GM21737 (cell line): ENCODE data around the gene NPFFR1.

ENCODE experiments used
- ATAC-seq: cut with Tn5 transposase; IDR thresholded peaks from one replicate; pipeline ENCODE4 v1.9.1; 2021; ENCODE audit warnings: mild to moderate bottlenecking, moderate library complexity; ENCODE audit not compliant: unreplicated experiment

Gene NPFFR1

DNA sequence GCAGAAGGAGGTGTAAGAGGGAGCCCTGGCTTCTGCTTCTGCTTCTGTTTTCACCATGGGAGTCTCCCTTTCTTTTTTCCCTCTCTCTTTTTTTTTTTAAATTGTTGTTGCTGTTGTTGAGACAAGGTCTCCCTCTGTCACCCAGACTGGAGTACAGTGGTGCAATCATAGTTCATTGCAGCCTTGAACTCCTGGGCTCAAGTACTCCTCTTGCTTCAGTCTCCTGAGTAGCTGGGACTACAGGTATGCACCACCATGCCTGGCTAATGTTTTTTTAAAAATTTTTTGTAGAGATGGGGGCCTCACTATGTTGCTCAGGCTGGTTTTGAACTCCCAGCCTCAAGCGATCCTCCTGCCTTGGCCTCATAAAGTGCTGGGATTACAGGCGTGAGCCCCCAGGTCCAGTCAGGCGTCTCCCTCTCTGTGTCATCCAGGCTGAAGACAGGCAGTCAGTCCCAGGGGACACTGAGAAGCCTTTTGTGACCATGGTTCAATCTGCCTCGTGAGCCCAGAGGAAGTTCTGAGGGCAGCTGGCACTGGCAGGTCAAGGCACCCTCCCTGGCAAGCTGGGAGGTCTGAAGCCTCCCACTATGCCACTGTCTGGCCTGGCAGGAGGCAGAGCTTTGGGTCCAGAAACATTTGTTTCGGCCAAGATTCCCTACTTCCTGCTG is 33.6 kb upstream of the NPFFR1 start:
- ATAC-seq: no peak

DNA sequence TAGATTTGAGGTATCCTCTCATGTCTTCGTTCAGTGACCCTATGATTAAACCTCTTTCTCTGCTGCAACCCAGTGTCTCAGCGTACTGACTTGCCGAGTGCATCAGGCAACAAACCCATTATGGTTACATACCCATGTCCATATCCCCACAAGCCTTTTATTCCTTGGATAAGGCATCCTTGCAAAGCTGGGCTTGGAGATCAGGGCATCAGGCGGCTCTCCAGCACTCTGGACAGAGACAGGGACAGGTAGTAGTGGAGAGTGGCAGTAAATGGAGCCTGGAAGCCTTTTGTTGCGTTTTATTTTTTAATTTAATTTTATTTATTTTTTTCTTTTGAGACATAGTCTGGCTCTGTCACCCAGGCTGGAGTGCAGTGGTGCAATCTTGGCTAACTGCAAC is 32.0 kb upstream of the NPFFR1 start:
- no peak for ATAC-seq

DNA sequence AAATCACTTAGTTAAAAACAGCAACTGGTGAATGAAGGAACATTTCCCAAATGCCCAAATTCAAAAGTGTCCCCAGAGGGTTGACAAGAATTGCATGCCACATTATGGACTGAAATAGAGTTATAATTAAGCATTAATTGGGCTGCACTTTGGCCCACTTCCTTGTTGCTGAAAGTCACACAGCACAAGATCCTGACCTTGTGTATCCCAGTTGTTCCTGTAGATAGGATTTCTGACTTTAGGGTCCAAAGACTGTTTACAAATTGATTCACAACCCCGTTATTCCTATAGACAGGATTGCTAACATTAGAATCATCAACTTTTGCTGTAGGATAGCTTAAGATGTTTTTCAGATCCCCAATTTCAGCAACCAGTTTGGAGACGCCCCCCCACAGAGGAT is 31.5 kb upstream of the NPFFR1 start:
- ATAC-seq: no peak

DNA sequence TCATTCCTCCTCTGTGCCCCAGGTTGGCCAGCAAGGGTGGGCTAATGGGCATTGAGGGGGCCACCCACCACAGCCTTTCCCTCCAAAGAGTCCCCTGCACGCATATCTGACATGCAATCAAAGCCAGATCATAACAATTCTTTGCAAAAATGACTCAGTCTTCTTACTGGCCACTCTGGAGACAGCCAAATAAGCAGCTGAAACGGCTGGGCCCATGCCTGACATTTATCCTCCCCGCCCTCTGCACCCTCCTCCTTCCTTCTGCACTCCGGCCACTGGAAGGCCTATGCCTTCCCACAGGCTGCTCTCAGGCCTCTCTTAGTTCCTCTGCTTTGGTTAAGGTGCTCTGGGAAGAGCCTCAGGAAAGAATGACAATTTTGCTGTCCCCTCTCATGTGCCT is 29.2 kb upstream of the NPFFR1 start:
- no peak for ATAC-seq

DNA sequence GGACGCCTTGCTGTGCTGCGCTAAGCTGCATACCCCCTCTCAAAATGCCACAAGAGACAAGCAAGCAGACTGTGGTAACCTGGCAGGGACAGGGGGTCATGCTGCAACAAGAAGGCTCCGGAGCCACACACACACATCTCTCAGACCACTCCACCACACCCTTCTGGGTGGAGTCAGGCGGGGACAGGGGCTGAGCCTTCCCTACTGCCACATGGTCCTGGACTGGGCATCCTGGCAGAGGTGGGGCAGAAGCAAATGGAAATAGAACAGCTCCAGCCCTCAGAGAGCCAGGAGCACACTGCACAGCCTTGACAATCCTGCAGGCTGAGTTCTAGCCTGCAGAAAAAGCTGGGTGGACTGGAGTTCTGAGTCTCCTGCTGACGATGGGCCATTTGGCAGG is 28.4 kb upstream of the NPFFR1 start:
- no peak for ATAC-seq

DNA sequence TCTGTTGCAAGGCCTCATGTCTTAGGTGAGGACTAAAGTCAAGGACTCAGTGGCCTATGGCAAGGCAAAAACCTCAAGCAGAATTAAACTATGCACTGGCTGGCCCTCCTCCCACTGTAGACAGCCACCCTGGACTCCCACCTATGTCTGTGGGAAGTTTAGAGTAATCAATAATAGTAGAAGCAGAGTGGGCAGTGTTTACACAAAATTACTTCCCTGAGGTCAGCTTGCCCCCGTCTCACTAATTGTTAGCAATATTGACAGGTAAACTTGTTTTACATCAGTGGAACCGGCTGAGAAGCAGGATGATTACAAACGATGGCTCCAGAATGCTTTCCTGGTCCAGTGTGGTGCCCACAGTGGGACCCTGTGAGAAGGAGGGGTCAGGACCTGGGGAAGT is 27.9 kb upstream of the NPFFR1 start:
- no peak for ATAC-seq

DNA sequence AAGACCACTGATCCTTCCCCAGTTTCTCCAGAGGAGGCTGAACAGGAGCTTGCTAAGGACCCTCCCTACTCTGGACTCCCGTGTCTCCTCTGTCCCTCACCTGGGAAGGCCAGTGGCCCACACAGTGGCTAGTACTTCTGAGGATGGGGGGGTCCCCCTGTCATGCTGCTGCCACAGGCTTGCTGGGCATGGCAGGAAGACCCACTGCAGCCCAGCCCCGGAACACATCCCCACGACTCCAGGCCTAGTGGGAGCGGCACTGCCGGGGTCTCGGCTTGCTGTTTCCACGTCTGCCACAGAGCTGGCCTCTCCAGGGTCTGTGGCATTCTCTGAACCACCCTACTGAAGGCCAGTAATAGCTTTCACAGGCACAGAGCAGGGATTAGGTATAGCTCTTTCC is 25.9 kb upstream of the NPFFR1 start:
- ATAC-seq: no peak

DNA sequence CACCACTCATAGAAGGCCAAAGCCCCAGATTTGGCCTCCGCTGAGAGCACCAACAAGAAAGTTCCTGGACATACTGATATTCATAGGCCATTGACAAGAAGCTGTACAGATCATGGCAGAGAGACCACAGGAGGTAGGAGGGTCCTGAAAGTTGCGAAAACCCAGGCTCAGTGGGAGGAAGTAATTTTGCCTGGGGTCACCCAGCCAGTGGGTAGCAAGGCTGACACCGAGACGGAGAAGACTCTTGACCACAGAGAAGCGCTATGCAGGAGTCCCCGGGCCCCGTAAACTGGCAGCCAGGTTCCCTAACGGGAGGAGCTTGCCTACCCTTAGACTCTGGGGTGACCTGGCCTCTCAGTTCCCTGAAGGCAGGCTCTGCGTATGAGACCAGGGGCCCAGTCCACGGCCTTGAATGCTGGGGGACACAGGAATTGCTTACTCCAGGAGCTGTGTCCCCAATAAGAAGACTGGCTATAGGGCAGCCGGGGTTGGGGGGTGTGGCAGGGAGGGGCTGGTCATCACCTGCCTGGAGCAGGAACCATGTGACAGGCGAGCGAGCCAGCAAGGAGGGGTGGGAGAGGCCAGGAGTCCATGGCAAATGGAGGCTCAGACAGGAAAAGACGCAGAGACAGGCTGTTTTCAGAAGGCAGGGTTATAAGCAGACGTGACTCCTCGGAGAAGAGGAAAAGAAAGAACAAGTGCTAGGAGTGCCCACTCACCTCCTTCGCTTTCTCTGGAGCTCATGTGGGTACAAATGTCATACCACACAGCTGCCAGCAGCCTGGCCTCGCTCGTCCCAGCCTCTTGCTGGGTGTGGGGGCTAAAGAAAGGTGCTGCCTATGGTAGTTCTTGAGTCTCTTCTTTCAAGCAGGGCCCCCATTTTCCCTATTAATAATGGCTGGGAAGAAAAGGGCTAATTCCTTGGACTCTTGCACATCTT is 24.6 kb upstream of the NPFFR1 start:
- ATAC-seq: no peak

DNA sequence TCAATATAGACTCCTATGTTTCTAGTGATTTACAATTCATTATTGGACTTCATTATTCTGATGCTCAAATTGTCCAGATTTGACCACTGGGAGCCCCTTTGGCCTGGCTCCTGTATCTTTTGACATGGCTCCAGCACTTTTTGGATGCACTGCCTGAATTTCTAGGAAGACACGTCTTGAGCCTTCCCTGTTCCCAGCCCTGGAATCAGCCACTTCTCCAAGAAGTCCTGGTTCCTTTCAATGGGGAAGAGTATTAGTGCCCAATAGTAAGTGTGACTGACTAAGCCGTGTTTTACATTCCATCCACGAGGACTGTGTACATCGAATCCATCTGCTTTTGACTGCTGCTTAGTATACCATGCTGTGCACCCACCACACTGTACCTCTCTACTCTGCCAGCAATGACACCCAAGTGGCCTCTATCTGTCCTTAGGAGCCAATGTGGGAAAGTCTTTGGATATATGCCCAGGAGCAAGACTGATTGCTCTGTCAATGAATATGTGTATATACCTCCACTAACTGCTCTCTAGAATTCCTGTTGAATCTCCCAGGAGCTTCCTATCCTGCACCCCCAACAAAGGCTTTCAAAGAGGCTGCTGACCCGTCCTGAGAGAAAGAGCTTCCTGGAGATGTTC is 23.2 kb upstream of the NPFFR1 start:
- no peak for ATAC-seq

DNA sequence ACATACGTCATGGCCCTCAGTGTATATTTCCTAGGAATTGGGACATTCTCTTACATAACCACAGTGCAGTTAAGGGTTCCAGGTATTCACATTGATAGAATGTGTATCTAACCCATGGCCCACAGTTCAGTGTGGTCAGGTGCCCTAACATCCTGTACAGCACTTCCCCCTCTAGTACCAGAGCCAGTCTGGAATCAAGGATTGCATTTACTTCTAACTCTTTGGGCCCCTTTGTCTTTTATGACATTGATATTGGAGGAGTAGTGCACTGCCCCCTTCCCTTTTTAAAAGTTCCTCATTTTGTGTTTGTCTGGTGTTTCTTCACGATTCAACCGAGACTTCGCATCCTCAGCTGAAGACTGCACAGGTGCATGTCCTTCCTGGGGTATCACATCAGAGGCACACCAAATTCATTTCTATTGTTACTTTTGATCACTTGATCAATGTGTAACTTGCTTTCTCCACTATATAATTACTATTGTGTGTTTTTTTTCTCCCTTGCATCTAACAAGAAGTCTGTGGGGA is 22.4 kb upstream of the NPFFR1 start:
- no peak for ATAC-seq

DNA sequence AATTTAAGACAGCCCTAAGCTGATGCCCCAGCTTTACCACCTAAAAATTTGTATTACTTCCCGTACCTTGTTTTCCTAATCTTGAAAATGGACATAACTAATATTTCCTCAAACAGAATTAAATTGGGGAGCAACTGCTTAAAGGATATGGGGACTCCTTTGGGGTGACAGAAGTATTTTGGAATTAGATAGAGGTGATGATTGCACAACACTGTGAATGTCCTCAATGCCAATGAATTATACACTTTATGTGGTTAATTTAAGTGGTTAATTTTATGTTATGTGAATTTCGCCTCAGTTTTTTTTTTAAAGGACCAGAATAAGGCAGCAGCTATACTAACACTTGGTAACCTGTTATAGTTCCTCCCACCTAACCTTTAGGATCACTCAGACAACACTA is 19.9 kb upstream of the NPFFR1 start:
- no peak for ATAC-seq

DNA sequence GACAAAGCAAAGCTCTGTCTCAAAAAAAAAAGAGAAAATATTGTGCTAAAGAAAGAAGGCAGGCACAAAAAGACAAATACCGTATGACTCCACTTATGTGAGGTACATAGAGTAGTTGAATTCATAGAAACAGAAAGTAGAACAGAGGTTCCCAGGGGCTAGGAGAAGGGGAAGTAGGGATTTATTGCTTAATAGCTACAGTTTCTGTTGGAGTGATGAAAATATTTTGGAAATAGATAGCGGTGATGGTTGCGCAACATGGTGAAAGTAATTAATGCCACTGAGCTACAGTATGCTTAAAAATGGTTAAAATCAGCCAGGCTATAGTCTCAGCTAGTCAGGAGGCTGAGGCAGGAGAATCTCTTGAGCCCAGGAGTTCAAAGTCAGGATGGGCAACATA is 18.5 kb upstream of the NPFFR1 start:
- ATAC-seq: no peak

DNA sequence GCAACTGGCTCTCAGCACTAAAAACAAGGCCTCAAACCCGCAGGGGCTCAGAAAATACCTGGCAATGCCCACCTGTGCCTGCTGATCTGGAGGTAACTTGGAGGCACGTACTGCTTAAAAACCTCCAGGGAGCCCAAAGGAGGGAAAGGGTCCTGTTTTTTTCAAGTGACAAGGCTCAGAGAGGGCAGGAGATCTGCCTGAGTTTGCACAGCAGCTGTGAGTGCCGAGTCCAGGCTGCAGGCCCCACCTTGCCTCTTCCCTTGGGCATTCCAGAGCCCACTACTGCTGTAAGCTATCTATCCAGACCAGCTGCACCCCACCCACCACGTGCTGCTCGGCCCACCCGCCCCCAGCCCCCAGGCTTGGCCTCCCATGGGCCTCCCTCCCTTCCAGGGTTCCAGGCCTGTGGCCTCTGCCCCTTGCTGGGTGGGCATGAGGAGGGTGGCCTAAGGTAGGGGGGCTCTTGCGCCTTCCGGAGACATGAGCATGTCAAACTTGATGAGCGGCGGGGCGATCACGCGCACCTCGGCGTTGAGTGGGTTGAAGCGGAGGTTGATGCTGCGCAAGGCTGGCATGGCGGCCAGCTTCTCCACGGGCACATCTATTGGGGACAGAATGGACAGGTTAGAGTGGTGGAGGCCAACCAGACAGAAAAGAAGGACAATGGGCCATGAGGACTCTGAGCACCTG is 17.2 kb upstream of the NPFFR1 start:
- ATAC-seq: no peak

DNA sequence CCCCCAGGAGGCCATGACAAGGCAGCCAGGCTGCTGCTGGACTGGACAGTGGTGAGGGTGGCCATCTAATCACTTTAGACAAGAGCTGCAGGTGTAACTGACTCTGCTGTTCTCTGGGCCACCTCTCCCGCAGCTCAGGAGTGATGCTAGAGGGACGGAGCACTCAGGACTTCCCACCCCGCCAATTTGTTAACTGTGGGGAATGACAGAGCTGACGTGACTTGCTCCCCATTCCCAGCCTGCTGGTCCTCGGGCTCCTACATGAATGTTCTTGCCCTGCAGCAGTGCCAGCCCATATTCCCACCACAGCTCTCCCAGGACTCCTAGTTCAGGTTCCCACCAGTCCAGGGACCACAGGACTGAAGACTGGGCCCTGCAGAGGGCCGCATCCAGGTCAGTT is 16.7 kb upstream of the NPFFR1 start:
- no peak for ATAC-seq

DNA sequence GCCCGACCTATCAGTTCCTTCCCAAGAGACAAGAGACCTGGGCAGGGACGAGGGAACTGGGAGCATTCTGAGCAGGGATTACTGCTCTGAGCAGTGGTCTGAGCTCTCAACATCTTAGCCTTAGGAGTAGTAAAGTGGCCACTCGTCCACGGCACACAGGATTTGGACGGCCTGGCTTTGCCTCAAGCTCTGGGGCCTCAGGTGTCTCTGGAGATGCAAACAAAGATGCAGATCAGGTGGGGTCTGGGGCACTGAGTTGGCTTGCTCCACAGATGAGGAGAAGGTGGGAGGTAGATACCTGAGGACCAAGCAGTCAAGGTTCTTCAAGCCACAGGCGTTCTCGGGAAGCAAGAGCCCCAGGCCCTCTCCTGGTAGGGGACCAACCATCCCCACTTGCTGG is 16.1 kb upstream of the NPFFR1 start:
- no peak for ATAC-seq

DNA sequence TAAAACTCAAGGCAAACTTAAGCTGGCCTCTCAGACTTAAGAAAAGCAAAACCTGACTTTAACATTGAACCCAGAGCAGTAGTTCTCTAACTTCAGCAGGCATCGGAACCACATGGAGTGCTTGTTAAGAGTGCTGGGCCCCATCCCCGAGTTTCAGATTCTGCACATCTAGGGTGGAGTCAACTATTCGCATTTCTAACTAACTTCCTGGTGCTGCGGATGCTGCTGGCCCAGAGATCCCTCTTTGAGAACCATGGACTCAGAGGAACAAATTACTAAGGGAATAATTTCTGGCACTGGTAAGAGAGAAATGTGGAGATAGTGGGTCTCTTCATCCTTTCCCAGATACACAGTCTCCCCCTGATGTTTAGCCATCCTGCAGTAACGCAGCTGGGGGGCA is 14.6 kb upstream of the NPFFR1 start:
- no peak for ATAC-seq

DNA sequence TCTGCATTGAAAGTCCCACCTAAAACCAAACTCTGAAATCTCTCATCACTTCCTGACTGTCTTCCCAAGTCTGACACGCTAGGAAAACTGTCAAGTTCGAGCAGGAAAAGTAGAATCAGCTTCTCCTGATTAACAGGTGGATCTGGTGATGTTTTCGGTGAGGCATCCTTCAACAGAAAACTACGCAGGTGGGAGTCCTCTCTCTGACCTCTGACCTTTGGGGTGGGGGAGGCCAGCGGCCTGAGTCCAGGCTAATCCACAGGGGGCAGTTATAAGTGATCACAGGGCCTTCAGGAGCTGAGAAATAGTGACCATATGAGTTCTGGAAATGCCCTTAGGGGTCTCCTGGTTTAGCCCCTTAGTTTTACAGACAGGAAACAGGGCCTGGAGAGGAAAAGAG is 13.4 kb upstream of the NPFFR1 start:
- no peak for ATAC-seq

DNA sequence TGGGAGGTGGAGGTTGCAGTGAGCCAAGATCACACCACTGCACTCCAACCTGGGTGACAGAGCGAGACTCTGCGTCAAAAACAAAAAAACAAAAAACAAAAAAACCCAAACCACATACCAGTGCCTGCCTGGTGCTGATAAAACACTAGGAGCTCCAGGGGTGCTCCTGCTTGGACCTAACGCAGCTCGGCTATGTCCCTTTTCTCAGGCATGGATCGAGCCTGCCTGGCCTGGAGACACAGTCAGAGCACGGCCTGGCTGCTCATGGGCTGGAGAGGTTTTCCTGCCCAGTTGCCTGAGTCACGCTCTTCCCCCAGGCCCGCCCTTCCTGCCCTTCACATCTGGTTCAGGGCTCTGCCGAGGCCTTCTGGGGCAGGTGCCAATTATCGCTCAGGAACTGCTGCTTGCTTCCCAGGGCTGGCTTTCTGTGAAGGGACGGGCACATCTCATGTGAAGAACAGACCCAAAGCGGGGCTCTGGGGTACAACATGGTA is 12.6 kb upstream of the NPFFR1 start:
- no peak for ATAC-seq

DNA sequence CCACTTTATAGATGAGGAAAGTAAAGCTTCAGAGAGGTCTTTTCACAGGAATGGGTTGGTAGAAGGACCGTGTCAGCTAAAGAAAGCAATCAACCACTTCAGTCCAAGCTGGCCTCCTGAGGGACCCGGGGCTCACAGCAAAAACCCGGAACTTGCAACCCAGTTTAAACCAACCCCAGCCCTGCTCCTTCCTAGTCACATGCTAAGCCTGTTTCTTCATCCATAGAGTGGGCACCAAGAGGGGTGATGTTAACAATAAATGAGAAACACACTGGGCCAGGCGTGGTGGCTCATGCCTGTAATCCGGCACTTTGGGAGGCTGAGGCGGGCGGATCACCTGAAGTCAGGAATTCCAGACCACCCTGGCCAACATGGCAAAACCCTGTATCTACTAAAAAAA is 12.1 kb upstream of the NPFFR1 start:
- no peak for ATAC-seq

DNA sequence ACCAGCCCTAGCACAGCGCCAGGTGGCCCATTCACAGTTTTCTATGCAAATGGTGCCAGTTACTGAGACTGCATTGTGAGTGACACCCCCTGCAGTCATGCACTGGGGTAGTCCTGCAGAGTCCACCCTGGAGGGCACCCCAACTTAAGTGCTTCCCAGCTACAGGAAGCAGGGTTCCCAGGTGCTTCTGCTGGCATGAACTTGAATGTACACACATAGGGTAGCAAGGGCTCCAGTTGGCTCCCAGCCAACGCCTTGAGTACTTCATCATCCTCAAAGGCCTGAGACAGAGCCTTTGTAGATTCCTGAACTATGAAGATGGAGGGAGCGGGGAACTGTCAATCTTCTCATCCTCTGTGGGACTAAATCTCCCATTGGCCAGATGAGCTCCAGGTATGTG is 11.5 kb upstream of the NPFFR1 start:
- no peak for ATAC-seq
